IPS-18c (cell line): ENCODE data around the gene IL12RB2.

Experiments used
- H3K4me3 ChIP-seq: 2 replicates; pipeline ENCODE4 v1.7.0; 2013; ENCODE audit warnings: low read depth, mild to moderate bottlenecking, low read length, moderate library complexity; ENCODE audit not compliant: insufficient read depth
- H3K9me3 ChIP-seq: one replicate; pipeline ENCODE4 v1.6.1; 2013; ENCODE audit warnings: mild to moderate bottlenecking, low read length, moderate library complexity; ENCODE audit not compliant: control insufficient read depth, insufficient read depth

The IL12RB2 gene, protein sequence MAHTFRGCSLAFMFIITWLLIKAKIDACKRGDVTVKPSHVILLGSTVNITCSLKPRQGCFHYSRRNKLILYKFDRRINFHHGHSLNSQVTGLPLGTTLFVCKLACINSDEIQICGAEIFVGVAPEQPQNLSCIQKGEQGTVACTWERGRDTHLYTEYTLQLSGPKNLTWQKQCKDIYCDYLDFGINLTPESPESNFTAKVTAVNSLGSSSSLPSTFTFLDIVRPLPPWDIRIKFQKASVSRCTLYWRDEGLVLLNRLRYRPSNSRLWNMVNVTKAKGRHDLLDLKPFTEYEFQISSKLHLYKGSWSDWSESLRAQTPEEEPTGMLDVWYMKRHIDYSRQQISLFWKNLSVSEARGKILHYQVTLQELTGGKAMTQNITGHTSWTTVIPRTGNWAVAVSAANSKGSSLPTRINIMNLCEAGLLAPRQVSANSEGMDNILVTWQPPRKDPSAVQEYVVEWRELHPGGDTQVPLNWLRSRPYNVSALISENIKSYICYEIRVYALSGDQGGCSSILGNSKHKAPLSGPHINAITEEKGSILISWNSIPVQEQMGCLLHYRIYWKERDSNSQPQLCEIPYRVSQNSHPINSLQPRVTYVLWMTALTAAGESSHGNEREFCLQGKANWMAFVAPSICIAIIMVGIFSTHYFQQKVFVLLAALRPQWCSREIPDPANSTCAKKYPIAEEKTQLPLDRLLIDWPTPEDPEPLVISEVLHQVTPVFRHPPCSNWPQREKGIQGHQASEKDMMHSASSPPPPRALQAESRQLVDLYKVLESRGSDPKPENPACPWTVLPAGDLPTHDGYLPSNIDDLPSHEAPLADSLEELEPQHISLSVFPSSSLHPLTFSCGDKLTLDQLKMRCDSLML

DNA sequence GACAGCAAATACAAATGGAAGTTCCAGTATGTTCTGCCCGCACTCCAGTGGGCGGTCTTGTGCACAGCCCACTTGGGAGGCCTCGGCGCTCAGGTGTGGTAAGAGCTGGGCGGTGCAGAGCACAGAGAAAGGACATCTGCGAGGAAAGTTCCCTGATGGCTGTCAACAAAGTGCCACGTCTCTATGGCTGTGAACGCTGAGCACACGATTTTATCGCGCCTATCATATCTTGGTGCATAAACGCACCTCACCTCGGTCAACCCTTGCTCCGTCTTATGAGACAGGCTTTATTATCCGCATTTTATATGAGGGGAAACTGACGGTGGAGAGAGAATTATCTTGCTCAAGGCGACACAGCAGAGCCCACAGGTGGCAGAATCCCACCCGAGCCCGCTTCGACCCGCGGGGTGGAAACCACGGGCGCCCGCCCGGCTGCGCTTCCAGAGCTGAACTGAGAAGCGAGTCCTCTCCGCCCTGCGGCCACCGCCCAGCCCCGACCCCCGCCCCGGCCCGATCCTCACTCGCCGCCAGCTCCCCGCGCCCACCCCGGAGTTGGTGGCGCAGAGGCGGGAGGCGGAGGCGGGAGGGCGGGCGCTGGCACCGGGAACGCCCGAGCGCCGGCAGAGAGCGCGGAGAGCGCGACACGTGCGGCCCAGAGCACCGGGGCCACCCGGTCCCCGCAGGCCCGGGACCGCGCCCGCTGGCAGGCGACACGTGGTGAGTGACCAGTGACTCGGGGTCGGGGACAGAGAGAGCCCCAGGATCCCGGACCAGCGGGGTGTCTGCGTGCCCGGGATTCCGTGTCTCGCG lies at the start of gene IL12RB2:
IL12RB2 (plus strand) TSS at position 623 of the 810 bp plus-strand sequence. CDS start 12,496 bp downstream, outside the sequence.
- Histone ChIP-seq H3K9me3 (no peaks in the 10 kb centered on the region), H3K4me3 (peak within 1 kb of the TSS; percentile 60)

DNA sequence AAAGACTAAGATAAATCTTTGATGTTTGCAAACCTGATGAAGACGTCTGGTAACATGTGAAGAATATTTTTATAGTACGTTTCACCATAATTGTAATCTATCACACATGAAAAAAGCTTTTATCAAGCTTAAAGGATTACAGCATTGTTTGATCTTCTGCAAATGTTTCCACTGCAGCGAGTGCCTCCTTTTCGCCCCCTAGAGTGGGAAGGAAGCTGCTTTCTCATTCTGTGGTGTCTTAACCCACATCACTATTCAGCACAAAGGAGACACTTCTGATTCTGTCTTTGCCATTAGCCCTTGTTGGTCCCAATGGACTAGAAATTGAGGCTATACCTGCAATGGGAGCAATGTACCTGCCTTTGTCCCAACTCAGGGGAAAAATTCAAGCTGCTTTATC lies 46.0 kb upstream of the IL12RB2 start:
- Histone ChIP-seq H3K4me3 (no peak overlapping the region), H3K9me3 (no peaks in the 10 kb centered on the region)

DNA sequence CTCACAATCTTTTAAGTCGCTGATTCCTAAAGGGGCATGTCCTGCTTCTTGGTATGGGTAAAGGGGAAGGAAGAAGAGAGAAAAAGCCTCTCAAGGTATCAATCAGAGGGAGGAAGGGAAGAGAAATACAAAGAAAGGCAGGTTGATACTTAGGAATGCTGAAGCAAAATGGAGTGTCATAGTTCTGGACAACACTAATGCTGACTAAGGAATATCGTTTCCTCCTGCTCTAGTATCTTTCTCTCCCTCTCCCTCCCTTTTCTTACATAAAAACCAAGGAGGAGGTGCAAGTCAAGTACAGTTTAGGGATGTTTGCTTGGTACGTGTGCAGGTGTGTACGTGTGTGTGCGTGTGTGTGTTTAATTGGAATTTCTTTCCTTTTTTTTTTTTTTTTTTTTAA lies 44.9 kb upstream of the IL12RB2 start:
- Histone ChIP-seq H3K9me3 (no peaks in the 10 kb centered on the region), H3K4me3 (no peak overlapping the region)

DNA sequence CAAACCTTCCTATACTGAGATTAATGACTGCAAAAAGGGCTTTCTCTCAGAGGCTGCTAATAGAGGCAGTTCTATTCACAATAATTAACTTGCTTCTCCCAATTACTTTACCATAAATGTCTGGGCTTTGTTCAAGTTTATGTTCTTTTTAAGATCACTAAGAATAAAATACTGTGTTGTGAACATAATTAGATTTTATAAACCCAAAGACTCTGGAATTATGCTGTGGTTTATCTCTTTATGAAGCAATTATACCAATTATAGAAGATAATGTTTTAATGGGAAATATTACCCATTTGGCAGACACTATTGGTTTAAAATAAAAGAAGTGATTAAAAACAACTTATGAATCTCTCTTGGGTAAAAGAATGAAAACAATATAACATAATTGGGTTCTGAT lies 43.5 kb upstream of the IL12RB2 start:
- H3K9me3 ChIP-seq, result no peaks in the 10 kb centered on the region
- no peak overlapping the region for H3K4me3 ChIP-seq

DNA sequence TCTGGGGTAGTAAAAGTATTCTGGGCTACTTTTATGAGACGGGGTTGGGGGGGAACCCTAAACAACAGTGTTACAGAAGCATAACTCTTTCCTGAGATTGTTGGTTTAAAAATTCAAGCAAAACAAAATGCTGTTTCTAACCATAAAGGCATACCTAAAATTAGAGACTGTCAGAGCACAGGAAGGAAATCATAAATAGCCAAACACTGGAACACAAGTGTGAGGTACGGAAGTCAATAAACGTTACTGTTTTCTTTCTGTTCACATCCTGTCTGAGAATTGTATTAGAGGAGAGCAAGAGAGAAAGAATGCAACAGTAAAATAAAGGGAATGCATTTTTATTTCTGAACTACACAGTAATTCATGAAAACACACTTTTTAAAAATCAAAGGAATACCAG lies 42.8 kb upstream of the IL12RB2 start:
- Histone ChIP-seq H3K9me3 (no peaks in the 10 kb centered on the region), H3K4me3 (no peak overlapping the region)

DNA sequence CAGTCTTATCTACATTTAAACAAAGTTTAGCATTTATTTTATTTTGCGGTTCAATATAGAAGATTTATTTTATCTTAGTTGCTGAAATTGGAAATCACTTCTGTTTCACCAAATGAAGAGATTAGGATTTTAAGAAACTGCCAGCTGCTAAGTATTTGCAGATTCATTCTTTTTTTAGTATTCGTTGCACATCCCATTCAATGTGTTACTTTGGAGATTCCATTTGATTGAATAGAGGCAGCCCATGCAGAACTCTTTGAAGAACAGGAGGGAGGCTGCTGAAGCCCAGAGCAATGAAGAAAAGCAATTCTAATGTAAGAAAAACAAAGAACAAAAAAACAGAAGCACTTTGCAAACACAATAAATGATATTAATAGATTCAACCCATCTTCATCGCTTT lies 38.6 kb upstream of the IL12RB2 start:
- peaks cover 3% of the 10 kb centered on the region for H3K9me3 ChIP-seq

DNA sequence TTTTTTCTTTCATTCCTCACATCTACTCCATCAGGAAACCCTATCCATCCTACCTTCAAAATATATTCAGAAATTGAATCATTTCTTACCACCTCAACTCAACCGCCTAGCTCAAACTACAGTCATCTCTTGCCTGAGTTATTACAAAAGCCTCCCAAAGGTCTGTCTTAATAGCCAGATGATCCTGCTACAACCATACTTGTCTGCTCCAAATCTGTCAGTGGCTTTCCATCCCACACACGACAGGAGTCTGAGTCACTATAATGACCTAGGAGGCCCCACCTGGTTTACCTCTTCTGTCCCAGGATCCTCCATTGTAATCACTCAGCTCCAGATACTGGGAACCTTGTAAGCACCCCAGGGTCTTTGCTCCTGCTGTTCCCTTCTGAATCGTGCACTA lies 37.1 kb upstream of the IL12RB2 start:
- peaks cover 3% of the 10 kb centered on the region for H3K9me3 ChIP-seq
- no peak overlapping the region for H3K4me3 ChIP-seq

More for the DNA sequence above, 38.6 kb upstream of the IL12RB2 start:
- no peak overlapping the region for H3K4me3 ChIP-seq

DNA sequence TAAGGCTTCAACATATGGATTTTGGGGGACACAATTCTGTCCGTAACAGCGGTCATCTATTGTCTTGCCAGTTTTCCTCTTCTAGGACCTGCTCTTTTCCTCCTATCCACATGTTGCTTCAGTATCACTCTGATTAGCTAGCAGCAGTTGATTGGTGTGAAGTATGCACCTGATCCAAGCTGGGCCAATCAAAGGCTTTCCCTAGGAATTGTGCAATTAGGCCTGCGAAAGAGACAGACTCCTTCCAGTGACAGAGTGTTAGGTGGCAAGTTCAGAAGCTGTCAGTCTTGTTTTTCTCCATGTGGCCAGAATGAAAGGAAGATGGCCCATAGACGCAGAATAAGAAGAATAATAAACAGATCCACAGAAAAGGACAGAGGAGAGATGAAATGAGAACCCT lies 34.1 kb upstream of the IL12RB2 start:
- no peak overlapping the region for H3K4me3 ChIP-seq
- H3K9me3 ChIP-seq, result peaks cover 3% of the 10 kb centered on the region

DNA sequence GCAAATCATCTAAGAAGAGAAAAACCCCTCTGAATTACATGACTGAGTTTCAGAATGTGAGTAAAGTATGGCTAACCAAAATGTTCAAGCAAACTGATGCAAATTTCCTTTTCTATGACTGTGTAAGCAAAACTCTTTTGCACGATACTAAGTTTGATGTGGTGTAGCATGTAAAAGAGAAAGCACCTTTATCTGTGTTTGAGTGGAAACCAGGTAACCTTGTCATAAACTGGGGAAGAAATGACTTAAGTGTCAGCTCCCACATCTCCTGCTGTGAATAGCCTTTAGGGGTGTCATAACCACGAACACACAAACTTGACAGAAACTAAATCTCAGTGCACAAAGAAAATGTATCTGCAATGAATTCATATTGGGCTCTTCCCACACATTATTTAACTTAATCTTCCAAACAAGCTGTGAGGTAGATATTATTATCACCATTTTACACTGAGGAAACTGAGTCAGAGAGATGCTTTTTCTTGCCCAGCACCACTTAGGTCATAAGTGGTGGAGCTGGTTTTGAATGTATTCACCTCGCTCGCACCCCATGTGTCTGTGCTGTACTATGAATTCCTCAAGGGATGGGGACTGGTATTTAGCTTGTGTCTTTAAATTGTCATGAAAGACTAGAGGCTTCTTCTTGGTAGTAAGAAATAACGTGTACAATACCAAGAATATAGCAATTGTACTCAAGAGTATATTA lies 32.9 kb upstream of the IL12RB2 start:
- H3K9me3 ChIP-seq, result peaks cover 3% of the 10 kb centered on the region
- no peak overlapping the region for H3K4me3 ChIP-seq

DNA sequence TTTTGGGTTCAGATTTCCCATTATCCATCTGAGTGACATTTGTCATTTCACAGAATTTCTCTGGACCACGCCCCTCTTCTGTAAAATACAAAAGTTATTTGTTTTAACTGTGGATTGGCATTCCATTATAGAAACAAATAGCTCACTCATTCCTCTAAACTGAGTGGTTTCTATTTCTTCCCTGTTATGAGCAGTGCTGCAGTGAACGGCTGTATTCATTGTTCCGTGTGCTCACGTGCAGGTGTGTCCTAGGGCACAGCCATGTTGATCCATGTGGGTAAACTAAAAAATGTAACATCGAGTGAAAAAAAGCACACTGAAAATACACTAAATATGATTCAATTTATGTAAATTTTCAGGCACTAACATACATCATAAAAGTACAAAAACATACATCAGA lies 27.0 kb upstream of the IL12RB2 start:
- H3K4me3 ChIP-seq, result no peak overlapping the region
- no peaks in the 10 kb centered on the region for H3K9me3 ChIP-seq

DNA sequence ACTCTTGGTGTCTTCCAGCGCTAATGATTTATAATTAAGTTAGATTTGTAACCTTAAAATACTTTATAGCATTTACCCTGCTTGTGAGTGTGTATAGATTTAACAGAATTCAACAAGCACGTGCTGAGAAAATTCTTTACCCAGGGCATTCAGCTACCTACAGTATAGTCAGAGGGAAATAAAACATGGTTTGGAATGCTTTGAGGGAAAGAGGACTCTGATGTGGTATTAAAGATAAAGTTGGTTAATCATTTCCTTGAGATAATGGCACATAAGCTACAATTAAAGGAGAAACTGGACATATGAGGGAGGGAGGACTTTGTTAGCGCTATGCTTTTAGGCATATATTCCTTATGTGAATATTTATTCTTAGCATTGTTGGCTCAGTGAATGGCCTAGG lies 26.4 kb upstream of the IL12RB2 start:
- Histone ChIP-seq H3K9me3 (no peaks in the 10 kb centered on the region), H3K4me3 (no peak overlapping the region)

DNA sequence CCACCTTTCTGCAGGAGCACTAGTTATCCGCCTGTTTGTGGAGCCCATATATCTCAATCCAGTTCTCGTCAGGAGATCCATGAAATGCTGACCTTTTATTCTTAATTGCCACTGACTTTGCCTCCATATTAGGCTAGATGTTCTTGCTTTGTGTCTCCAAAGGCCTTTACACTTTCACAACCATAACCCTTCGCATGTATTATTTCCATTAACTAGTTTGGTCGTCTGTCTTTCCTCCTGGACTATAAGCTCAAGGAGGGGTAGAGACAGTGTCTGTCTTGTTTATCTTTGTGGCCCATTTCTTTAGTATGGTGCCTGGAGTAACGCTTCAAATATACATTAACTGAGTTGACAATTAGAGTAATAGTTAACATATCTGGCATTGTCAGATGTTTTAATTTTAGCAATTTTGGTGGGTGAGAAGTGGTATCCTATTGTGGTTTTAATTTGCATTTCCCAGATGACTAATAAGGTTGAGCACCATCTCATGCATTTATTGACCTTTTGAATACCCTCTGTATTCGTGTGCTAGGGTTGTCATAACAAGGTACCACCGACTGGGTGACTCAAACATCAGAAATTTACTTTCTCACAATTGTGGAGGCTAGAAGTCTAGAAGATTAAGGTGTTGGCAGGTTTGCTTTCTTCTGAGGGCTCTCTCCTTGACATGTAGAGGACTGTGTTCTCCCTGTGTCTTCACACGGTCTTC lies 21.7 kb upstream of the IL12RB2 start:
- Histone ChIP-seq H3K9me3 (no peaks in the 10 kb centered on the region), H3K4me3 (no peak overlapping the region)

DNA sequence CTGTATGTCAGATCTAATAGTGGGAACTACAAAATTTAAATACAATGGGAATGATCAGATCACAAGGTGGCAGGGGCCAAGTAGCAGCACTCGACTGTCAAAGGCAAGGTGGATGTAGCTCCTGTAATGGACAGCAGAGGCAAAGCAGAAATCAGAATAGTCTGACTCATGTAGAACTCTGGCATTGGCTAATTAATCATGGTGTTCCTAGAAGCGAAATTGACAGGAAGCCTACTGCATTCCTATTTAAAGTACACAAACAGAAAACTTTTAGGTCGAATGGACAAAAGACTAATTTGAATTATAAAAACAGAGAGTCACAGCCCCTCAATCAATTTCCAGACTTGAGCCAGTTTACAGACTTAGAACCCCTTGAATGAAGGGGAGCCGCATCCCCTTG lies 17.4 kb upstream of the IL12RB2 start:
- no peak overlapping the region for H3K4me3 ChIP-seq
- no peaks in the 10 kb centered on the region for H3K9me3 ChIP-seq

DNA sequence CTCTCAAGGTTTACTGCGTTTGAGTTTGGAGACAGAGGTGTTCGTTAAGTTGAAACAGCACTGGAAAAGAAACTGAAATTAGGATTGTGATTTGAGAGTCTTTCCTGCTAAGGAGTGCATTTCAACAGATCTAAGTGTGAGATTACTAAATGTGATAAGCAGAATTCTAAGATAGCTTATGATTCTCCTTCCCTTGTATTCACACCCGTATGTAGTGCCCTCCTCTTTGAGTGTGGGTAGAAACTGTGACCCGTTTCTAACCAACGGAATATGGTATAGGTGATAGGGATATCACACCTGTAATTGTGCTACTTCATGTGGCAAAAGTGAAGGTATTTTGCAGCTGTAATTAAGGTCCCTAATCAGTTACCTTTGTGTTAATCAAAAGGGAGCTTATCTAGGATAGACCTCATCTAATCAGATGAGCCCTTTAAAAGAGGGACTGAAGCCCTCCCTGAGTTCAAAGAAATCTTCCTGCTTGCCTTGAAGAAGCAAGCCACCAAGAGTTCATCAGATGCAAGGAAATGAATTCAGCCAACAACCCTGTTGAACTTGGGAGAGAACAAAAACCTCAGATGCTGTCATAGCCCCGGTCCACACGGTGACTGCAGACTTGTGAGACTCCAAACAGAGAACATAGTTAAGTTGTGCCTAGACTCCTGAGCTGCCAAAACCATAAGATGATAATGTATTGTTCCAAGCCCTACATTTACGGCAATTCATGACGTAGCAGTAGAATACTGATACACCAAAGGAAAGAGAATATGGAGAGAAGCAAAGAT lies 12.6 kb upstream of the IL12RB2 start:
- no peaks in the 10 kb centered on the region for H3K9me3 ChIP-seq
- H3K4me3 ChIP-seq, result no peak overlapping the region

DNA sequence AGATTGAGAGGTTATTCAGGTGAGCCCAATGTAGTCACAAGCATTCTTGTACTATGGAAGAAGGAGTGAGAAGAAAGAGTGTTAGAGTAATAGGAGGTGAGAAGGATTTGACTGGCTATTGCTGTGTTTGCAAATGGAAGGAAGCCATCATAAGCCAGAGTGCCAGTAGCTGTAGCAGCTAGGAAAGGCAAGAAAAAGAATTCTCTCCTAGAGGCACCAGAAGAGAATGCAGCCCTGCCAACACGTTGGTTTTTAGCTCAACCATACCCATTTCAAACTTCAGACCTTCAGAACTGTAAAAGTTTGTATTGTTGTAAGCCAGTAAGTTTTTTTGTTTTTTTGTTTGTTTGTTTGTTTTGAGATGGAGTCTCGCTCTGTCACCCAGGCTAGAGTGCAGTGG lies 8.9 kb upstream of the IL12RB2 start:
- H3K9me3 ChIP-seq, result no peaks in the 10 kb centered on the region
- no peak overlapping the region for H3K4me3 ChIP-seq

DNA sequence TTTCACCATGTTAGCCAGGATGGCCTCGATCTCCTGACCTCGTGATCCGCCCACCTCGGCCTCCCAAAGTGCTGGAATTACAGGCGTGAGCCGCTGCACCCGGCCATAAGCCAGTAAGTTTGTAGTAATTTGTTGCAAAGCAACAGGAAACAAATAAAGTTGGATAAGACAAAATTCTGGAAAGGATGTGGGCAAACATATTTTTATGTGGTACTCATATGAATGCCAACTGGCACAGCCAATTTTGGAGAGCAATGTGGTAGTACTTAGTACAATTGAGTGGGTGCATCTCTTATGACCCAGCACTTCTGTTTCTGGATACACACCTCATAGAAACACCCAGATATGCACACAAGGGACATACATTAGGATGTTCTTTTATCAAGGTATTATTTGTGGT lies 8.4 kb upstream of the IL12RB2 start:
- Histone ChIP-seq H3K4me3 (no peak overlapping the region), H3K9me3 (no peaks in the 10 kb centered on the region)
